ENCODE results near the gene FAM237A. TPM values are rescaled to one million over a fixed set of nuclear protein-coding genes. Genes with fewer than 3 reads are reported as not detected.

The FAM237A gene
- total and polyA plus RNA-seq, 4 donors = not detected

- 94% methylated on average over 3 of the region's 3 CpGs for WGBS
- DNase-seq (ENCODE audit: low spot score) = no peak
- H3K27me3 ChIP-seq (ENCODE audit: control insufficient read depth in 4 of 4, insufficient read depth in 4 of 4, low read length in 3 of 4) = peaks cover 0 to 5% (median 1%) of the 10 kb centered on the region in 4 donors
- H3K4me3 ChIP-seq (ENCODE audit: low read depth in 1 of 3, low read length in 3 of 3) = no peak overlapping the region
- no peaks in the 10 kb centered on the region for H3K36me3 ChIP-seq (ENCODE audit: control insufficient read depth in 4 of 4, insufficient read depth in 3 of 4, low read depth in 1 of 4, low read length in 3 of 4)
- no peaks in the 10 kb centered on the region for H3K9me3 ChIP-seq (ENCODE audit: control insufficient read depth in 4 of 4, low read length in 3 of 4)
- TF ChIP-seq FOXA1 (IDR thresholded peaks at IDR 0.05) (no peak), JUND (IDR thresholded peaks at IDR 0.05) (no peak), RXRA (IDR thresholded peaks at IDR 0.05) (no peak), HNF4G (IDR thresholded peaks at IDR 0.05) (no peak)
- no peak overlapping the region for H3K9ac ChIP-seq (ENCODE audit: low read depth in 1 of 2, low read length in 2 of 2)
- H3K27ac ChIP-seq (ENCODE audit: low read depth in 1 of 2, low read length in 2 of 2) = no peak overlapping the region
- H3K4me1 ChIP-seq (ENCODE audit: control insufficient read depth in 4 of 4, insufficient read depth in 4 of 4, low read length in 3 of 4) = no peaks in the 10 kb centered on the region
Observed at GRCh38 chr2:206698811-206699210, 56.5 kb downstream of the FAM237A start.

Other genes with a start within 250 kb of the FAM237A start
- gene ADAM23, start 199.0 kb upstream of the FAM237A start, total RNA-seq = under 1 TPM; 0.17 to 0.51 TPM
- gene ADAM23, start 199.0 kb upstream of the FAM237A start, polyA plus RNA-seq = under 1 TPM in 1 of 2 donors, not detected in 1; 0.12 TPM
- not detected for gene DYTN, start 75.9 kb downstream of the FAM237A start, total RNA-seq
- gene DYTN, start 75.9 kb downstream of the FAM237A start, polyA plus RNA-seq = not detected
- under 1 TPM; 0.09 to 0.33 TPM for gene MDH1B, start 122.8 kb downstream of the FAM237A start, total RNA-seq
- under 1 TPM in 1 of 2 donors, not detected in 1; 0.18 TPM for gene MDH1B, start 122.8 kb downstream of the FAM237A start, polyA plus RNA-seq
- 10 to 100 TPM; 16.0 to 36.3 TPM for gene FASTKD2, start 123.1 kb downstream of the FAM237A start, total RNA-seq
- 10 to 100 TPM; 12.5 to 14.1 TPM for gene FASTKD2, start 123.1 kb downstream of the FAM237A start, polyA plus RNA-seq

Data from liver (tissue), 9 donors.